Activated B cell treated with CpG ODN at 0.5 μM for 24 hours (primary cell): ENCODE data around the gene NPW. TPM values are rescaled to one million over a fixed set of nuclear protein-coding genes. Genes with fewer than 3 reads are reported as not detected.

Experiments used
- ATAC-seq: fragments of 200-7000 bp; cut with Tn5 transposase; one replicate; pipeline ENCODE4 v1.10.0; 2021; ENCODE audit warnings: low read depth, mild to moderate bottlenecking, moderate library complexity
- CTCF ChIA-PET: fragments of 350-600 bp; sonication (Branson Sonifier 250); formaldehyde crosslinking; loops from one replicate; lab custom pipeline; 2021; ENCODE audit warnings: antibody characterized with exemption; lab: Charles Lee
- POLR2A ChIA-PET: fragments of 350-600 bp; sonication (Branson Sonifier 250); formaldehyde crosslinking; loops from one replicate; lab custom pipeline; 2021; ENCODE audit warnings: antibody characterized with exemption; lab: Charles Lee
- DNase-seq: peaks from one replicate; pipeline ENCODE4 v3.0.0; 2022
- H3K27ac Mint-ChIP-seq: one replicate; pipeline ENCODE4 v1.8.0; 2020; ENCODE audit warnings: mixed read lengths
- H3K27me3 Mint-ChIP-seq: one replicate; pipeline ENCODE4 v1.8.0; 2021; ENCODE audit warnings: mixed read lengths
- H3K36me3 Mint-ChIP-seq: one replicate; pipeline ENCODE4 v1.8.0; 2021; ENCODE audit warnings: low read depth, mixed read lengths
- H3K4me1 Mint-ChIP-seq: one replicate; pipeline ENCODE4 v1.8.0; 2021; ENCODE audit warnings: mixed read lengths
- H3K4me3 Mint-ChIP-seq: one replicate; pipeline ENCODE4 v1.8.0; 2020; ENCODE audit warnings: mild to moderate bottlenecking, mixed read lengths
- H3K9me3 Mint-ChIP-seq: one replicate; pipeline ENCODE4 v1.8.0; 2020; ENCODE audit warnings: mixed read lengths
- CTCF ChIP-seq: fragments of 200-600 bp; IDR thresholded peaks from one replicate; pipeline ENCODE4 v1.8.0; 2022; ENCODE audit warnings: antibody characterized with exemption, mild to moderate bottlenecking
- intact Hi-C: fragments of 100-400 bp; cut with micrococcal nuclease; formaldehyde crosslinking; loops from one replicate; pipeline ENCODE4 v1.15.1; 2024
- total RNA-seq: library from RNA; stranded (reverse); gene quantifications from 2 replicates; pipeline ENCODE4 v1.2.3, GENCODE V29; 2022

The NPW gene
- total RNA-seq, 1 donor from 2014 or later = 1.5 TPM

- Mint-ChIP-seq H3K4me3 (peak overlapping the region; percentile 89), H3K36me3 (peaks cover 24% of the 10 kb centered on the region), H3K4me1 (peaks cover 24% of the 10 kb centered on the region), H3K27ac (peak overlapping the region; percentile 66), H3K9me3 (no peaks in the 10 kb centered on the region), H3K27me3 (no peaks in the 10 kb centered on the region)
- DNase-seq (no peak), ATAC-seq (no peak)
- TF ChIP-seq CTCF = no peak
- intact Hi-C loops = loop anchor here (5.0 kb wide), 1 partner anchor 74 kb away; no protein-coding TSS in a partner anchor
- POLR2A ChIA-PET = interaction anchor here (0.6 to 1.9 kb wide), 12 partner anchors 15 to 484 kb away, joined by 3 to 30 read pairs (median 4); partner anchors contain the start of genes MLST8, NHERF2, RPS2 and TRAF7
- CTCF ChIA-PET = interaction anchor here (0.7 to 1.2 kb wide), 2 partner anchors 44 to 91 kb away, joined by 4 to 5 read pairs; no protein-coding TSS in a partner anchor
Measured at GRCh38 chr16:2048116-2048543, 28.5 kb downstream of the NPW start.

- ChIA-PET POLR2A (no interaction called here), CTCF (no interaction called here)
- H3K36me3 Mint-ChIP-seq = peaks cover 57% of the 10 kb centered on the region
- DNase-seq = no peak
- peaks cover 10% of the 10 kb centered on the region for H3K4me1 Mint-ChIP-seq
- no peaks in the 10 kb centered on the region for H3K27me3 Mint-ChIP-seq
- no peaks in the 10 kb centered on the region for H3K9me3 Mint-ChIP-seq
- H3K4me3 Mint-ChIP-seq = no peak overlapping the region
- intact Hi-C loops = no loop called here
- no peak for ATAC-seq
- TF ChIP-seq CTCF = no peak
- no peak overlapping the region for H3K27ac Mint-ChIP-seq
Measured at GRCh38 chr16:2053211-2053610, 33.6 kb downstream of the NPW start.

GRCh38 chr16:2053897-2054296 lies 34.3 kb downstream of the NPW start:
- Mint-ChIP-seq H3K36me3 (peaks cover 62% of the 10 kb centered on the region), H3K4me1 (peaks cover 3% of the 10 kb centered on the region), H3K4me3 (no peak overlapping the region), H3K9me3 (no peaks in the 10 kb centered on the region), H3K27ac (no peak overlapping the region), H3K27me3 (no peaks in the 10 kb centered on the region)
- intact Hi-C loops = no loop called here
- POLR2A ChIA-PET = no interaction called here
- DNase-seq (no peak), ATAC-seq (no peak)
- no peak for TF ChIP-seq CTCF
- CTCF ChIA-PET = no interaction called here

GRCh38 chr16:2054543-2055245 lies 35.1 kb downstream of the NPW start:
- no peak overlapping the region for H3K27ac Mint-ChIP-seq

More at GRCh38 chr16:2054543-2055245, 35.1 kb downstream of the NPW start:
- ChIA-PET CTCF (no interaction called here), POLR2A (no interaction called here)
- DNase-seq = no peak
- intact Hi-C loops = no loop called here
- Mint-ChIP-seq H3K27me3 (no peaks in the 10 kb centered on the region), H3K4me1 (no peaks in the 10 kb centered on the region), H3K4me3 (no peak overlapping the region), H3K9me3 (no peaks in the 10 kb centered on the region), H3K36me3 (peaks cover 62% of the 10 kb centered on the region)
- TF ChIP-seq CTCF = no peak
- no peak for ATAC-seq
